RWPE2 (cell line): ENCODE measurements around the gene MRPL50.

Experiments
- ATAC-seq: fragments of 200-7000 bp; cut with Tn5 transposase; 3 replicates; pipeline ENCODE4 v1.9.1; 2021; ENCODE audit warnings: low read depth
- DNase-seq: peaks from one replicate; pipeline ENCODE4 v3.0.0-alpha.2; 2020; ENCODE audit warnings: low spot score
- H3K27ac ChIP-seq: fragments of 450-650 bp; 2 replicates; pipeline ENCODE4 v1.5.1; 2017; ENCODE audit warnings: mild to moderate bottlenecking; ENCODE audit not compliant: poor library complexity, severe bottlenecking
- H3K27me3 ChIP-seq: fragments of 250-450 bp; sonication (Bioruptor Pico); 2 replicates; pipeline ENCODE4 v1.5.1; 2021; ENCODE audit warnings: mild to moderate bottlenecking, moderate library complexity; ENCODE audit not compliant: insufficient read depth, poor library complexity, severe bottlenecking
- H3K36me3 ChIP-seq: fragments of 250-450 bp; sonication (Bioruptor Pico); 2 replicates; pipeline ENCODE4 v1.5.1; 2020; ENCODE audit warnings: low read depth, mild to moderate bottlenecking, moderate library complexity
- H3K4me1 ChIP-seq: fragments of 250-450 bp; sonication (Bioruptor Pico); 2 replicates; pipeline ENCODE4 v1.5.1; 2021; ENCODE audit warnings: mild to moderate bottlenecking, moderate library complexity; ENCODE audit not compliant: insufficient read depth, poor library complexity, severe bottlenecking
- H3K4me3 ChIP-seq: fragments of 250-450 bp; sonication (Bioruptor Pico); 2 replicates; pipeline ENCODE4 v1.5.1; 2021; ENCODE audit warnings: mild to moderate bottlenecking, moderate library complexity; ENCODE audit not compliant: severe bottlenecking
- H3K9me3 ChIP-seq: fragments of 250-450 bp; sonication (Bioruptor Pico); 2 replicates; pipeline ENCODE4 v1.5.1; 2021; ENCODE audit warnings: mild to moderate bottlenecking, moderate library complexity; ENCODE audit not compliant: severe bottlenecking
- CTCF ChIP-seq: fragments of 450-650 bp; IDR thresholded peaks from one replicate; pipeline ENCODE4 v1.5.1; 2017; ENCODE audit warnings: mild to moderate bottlenecking, moderate library complexity; ENCODE audit not compliant: poor library complexity, severe bottlenecking

The MRPL50 gene

GRCh38 chr9:101414839-101415238, 16.4 kb upstream of the MRPL50 start:
- Histone ChIP-seq H3K27me3 (no peaks in the 10 kb centered on the region), H3K27ac (no peak overlapping the region), H3K9me3 (peaks cover 18% of the 10 kb centered on the region), H3K36me3 (no peaks in the 10 kb centered on the region; the same call in 1 of the 2 replicates), H3K4me1 (no peaks in the 10 kb centered on the region), H3K4me3 (no peak overlapping the region)
- ATAC-seq (no peak), DNase-seq (no peak)
- TF ChIP-seq CTCF, result no peak

GRCh38 chr9:101409079-101409477, 10.7 kb upstream of the MRPL50 start:
- TF ChIP-seq CTCF, result no peak
- ATAC-seq (no peak), DNase-seq (no peak)
- Histone ChIP-seq H3K4me3 (no peak overlapping the region), H3K27me3 (no peaks in the 10 kb centered on the region), H3K9me3 (peaks cover 41% of the 10 kb centered on the region), H3K4me1 (no peaks in the 10 kb centered on the region), H3K27ac (no peak overlapping the region), H3K36me3 (peaks cover 57% of the 10 kb centered on the region)

- no peaks in the 10 kb centered on the region for H3K4me1 ChIP-seq
- H3K9me3 ChIP-seq, result peaks cover 41% of the 10 kb centered on the region
- DNase-seq (no peak), ATAC-seq (no peak)
- TF ChIP-seq CTCF, result no peak
- H3K27ac ChIP-seq, result no peak overlapping the region
- no peak overlapping the region for H3K4me3 ChIP-seq
- peaks cover 62% of the 10 kb centered on the region for H3K36me3 ChIP-seq
- H3K27me3 ChIP-seq, result no peaks in the 10 kb centered on the region
Observed at GRCh38 chr9:101408374-101409078, 10.1 kb upstream of the MRPL50 start.

- Histone ChIP-seq H3K9me3 (peaks cover 12% of the 10 kb centered on the region), H3K4me1 (no peaks in the 10 kb centered on the region), H3K27me3 (no peaks in the 10 kb centered on the region), H3K4me3 (no peak overlapping the region), H3K36me3 (peaks cover 90% of the 10 kb centered on the region), H3K27ac (no peak overlapping the region)
- TF ChIP-seq CTCF, result no peak
- ATAC-seq (no peak), DNase-seq (no peak)
Observed at GRCh38 chr9:101403516-101404285, 5.3 kb upstream of the MRPL50 start.

- Histone ChIP-seq H3K4me1 (peaks cover 5% of the 10 kb centered on the region), H3K9me3 (no peaks in the 10 kb centered on the region), H3K27me3 (no peaks in the 10 kb centered on the region), H3K4me3 (no peak overlapping the region), H3K27ac (no peak overlapping the region), H3K36me3 (peaks cover 76% of the 10 kb centered on the region)
- no peak for ATAC-seq
- DNase-seq, result no peak
- TF ChIP-seq CTCF, result no peak
Observed at GRCh38 chr9:101400120-101400519, 1.7 kb upstream of the MRPL50 start.
